DMS153 treated with DMSO at 0.1 percent for 48 hours (cell line): ENCODE measurements around the gene CYP8B1.

ENCODE experiments used
- DNase-seq: peaks from one replicate; lab custom pipeline; 2025; ENCODE audit not compliant: unreplicated experiment; lab: John Stamatoyannopoulos, UW

Gene CYP8B1

GRCh38 chr3:42853739-42854302 is 21.9 kb downstream of the CYP8B1 start:
- peak; percentile 32 for DNase-seq

GRCh38 chr3:42853056-42853455 is 22.6 kb downstream of the CYP8B1 start:
- no peak for DNase-seq

GRCh38 chr3:42852441-42852840 is 23.2 kb downstream of the CYP8B1 start:
- DNase-seq = no peak

- DNase-seq = no peak
Measured at GRCh38 chr3:42851228-42851834, 24.3 kb downstream of the CYP8B1 start.

- no peak for DNase-seq
Measured at GRCh38 chr3:42850263-42850662, 25.4 kb downstream of the CYP8B1 start.

GRCh38 chr3:42849017-42849416 is 26.7 kb downstream of the CYP8B1 start:
- no peak for DNase-seq

GRCh38 chr3:42847731-42848130 is 27.9 kb downstream of the CYP8B1 start:
- no peak for DNase-seq

- no peak for DNase-seq
Measured at GRCh38 chr3:42846685-42847522, 28.8 kb downstream of the CYP8B1 start.

GRCh38 chr3:42844815-42845214 is 30.9 kb downstream of the CYP8B1 start:
- DNase-seq = no peak

GRCh38 chr3:42844412-42844713 is 31.3 kb downstream of the CYP8B1 start:
- DNase-seq = no peak

GRCh38 chr3:42843713-42844411 is 31.8 kb downstream of the CYP8B1 start:
- DNase-seq = no peak

GRCh38 chr3:42841332-42841731 is 34.3 kb downstream of the CYP8B1 start:
- no peak for DNase-seq

- DNase-seq = no peak
Measured at GRCh38 chr3:42839616-42840015, 36.1 kb downstream of the CYP8B1 start.

GRCh38 chr3:42838571-42838970 is 37.1 kb downstream of the CYP8B1 start:
- no peak for DNase-seq

- no peak for DNase-seq
Measured at GRCh38 chr3:42836150-42837123, 39.2 kb downstream of the CYP8B1 start.

- DNase-seq = peak; percentile 6
Measured at GRCh38 chr3:42831321-42831713, 44.4 kb downstream of the CYP8B1 start.

GRCh38 chr3:42830437-42831320 is 45.0 kb downstream of the CYP8B1 start:
- DNase-seq = peak; percentile 19

GRCh38 chr3:42829628-42830436 is 45.8 kb downstream of the CYP8B1 start:
- DNase-seq = no peak

GRCh38 chr3:42829083-42829627 is 46.5 kb downstream of the CYP8B1 start:
- no peak for DNase-seq
